Smooth muscle cell (in vitro differentiated cells): ENCODE results near the gene CUEDC2. TPM values are rescaled to one million over a fixed set of nuclear protein-coding genes. Genes with fewer than 3 reads are reported as not detected.
A peak's percentile ranks its signal among the peaks of the same experiment; 100 is the strongest.

Experiments used
- DNase-seq: peaks from one replicate; lab custom pipeline; 2025; ENCODE audit not compliant: unreplicated experiment; lab: John Stamatoyannopoulos, UW
- H2AFZ ChIP-seq: fragments of 200-600 bp; sonication (generic); 2 replicates; pipeline ENCODE4 v1.6.0; 2016; ENCODE audit warnings: antibody characterized with exemption, low read depth, mild to moderate bottlenecking
- H3F3A ChIP-seq: fragments of 200-600 bp; sonication (generic); 2 replicates; pipeline ENCODE4 v1.6.0; 2017; ENCODE audit warnings: antibody characterized with exemption, low read depth
- H3K27ac ChIP-seq: fragments of 200-600 bp; sonication (generic); 2 replicates; pipeline ENCODE4 v1.5.1; 2016; ENCODE audit warnings: low read depth, mild to moderate bottlenecking
- H3K27me3 ChIP-seq: fragments of 200-600 bp; sonication (generic); 2 replicates; pipeline ENCODE4 v1.6.1; 2016; ENCODE audit warnings: low read depth, mild to moderate bottlenecking
- H3K36me3 ChIP-seq: fragments of 200-600 bp; sonication (generic); 2 replicates; pipeline ENCODE4 v1.5.1; 2016; ENCODE audit warnings: low read depth
- H3K4me1 ChIP-seq: fragments of 200-600 bp; sonication (generic); 2 replicates; pipeline ENCODE4 v1.5.1; 2016; ENCODE audit warnings: low read depth
- H3K4me2 ChIP-seq: fragments of 200-600 bp; sonication (generic); 2 replicates; pipeline ENCODE4 v1.6.0; 2016; ENCODE audit warnings: mild to moderate bottlenecking
- H3K4me3 ChIP-seq: fragments of 200-600 bp; sonication (generic); 2 replicates; pipeline ENCODE4 v1.5.1; 2016; ENCODE audit warnings: mild to moderate bottlenecking
- H3K79me2 ChIP-seq: fragments of 200-600 bp; sonication (generic); 2 replicates; pipeline ENCODE4 v1.6.0; 2016; ENCODE audit warnings: low read depth, mild to moderate bottlenecking
- H3K9ac ChIP-seq: fragments of 200-600 bp; sonication (generic); 2 replicates; pipeline ENCODE4 v1.6.0; 2016; ENCODE audit warnings: low read depth
- H3K9me3 ChIP-seq: fragments of 200-600 bp; sonication (generic); replicated peaks from 2 replicates; pipeline ENCODE4 v1.5.1; 2016; ENCODE audit warnings: low read depth
- H4K20me1 ChIP-seq: fragments of 200-600 bp; sonication (generic); 2 replicates; pipeline ENCODE4 v1.6.0; 2016; ENCODE audit warnings: low read depth
- WGBS: methylation state at CpG from one replicate; pipeline ENCODE4 v1.1.7; 2016; ENCODE audit warnings: low lambda C conversion rate; 5-methylcytosine and 5-hydroxymethylcytosine counted together
- polyA plus RNA-seq: library from polyadenylated mRNA; unstranded; fragments of >200 nt; fragmentation: Nextera tagmentation; extraction: Ambion mirVana; gene quantifications from 2 replicates; pipeline ENCODE4 v1.2.1, GENCODE V29; 2016
- total RNA-seq: library from RNA; depleted of rRNA; stranded (reverse); fragments of >200 nt; gene quantifications from 2 replicates; pipeline ENCODE4 v1.2.3, GENCODE V29; 2014
- TF ChIP-seq, protein P1 (sequence below): fragments of 200-600 bp; sonication (generic); IDR thresholded peaks from 2 replicates; pipeline ENCODE4 v1.5.1; 2017; ENCODE audit warnings: borderline replicate concordance, mild to moderate bottlenecking, antibody characterized with exemption; ENCODE audit not compliant: insufficient read depth, poor library complexity, severe bottlenecking

CUEDC2 gene
- total and polyA plus RNA-seq, 2 experiments from 2014 or later, result 24.7 to 112 TPM

DNA sequence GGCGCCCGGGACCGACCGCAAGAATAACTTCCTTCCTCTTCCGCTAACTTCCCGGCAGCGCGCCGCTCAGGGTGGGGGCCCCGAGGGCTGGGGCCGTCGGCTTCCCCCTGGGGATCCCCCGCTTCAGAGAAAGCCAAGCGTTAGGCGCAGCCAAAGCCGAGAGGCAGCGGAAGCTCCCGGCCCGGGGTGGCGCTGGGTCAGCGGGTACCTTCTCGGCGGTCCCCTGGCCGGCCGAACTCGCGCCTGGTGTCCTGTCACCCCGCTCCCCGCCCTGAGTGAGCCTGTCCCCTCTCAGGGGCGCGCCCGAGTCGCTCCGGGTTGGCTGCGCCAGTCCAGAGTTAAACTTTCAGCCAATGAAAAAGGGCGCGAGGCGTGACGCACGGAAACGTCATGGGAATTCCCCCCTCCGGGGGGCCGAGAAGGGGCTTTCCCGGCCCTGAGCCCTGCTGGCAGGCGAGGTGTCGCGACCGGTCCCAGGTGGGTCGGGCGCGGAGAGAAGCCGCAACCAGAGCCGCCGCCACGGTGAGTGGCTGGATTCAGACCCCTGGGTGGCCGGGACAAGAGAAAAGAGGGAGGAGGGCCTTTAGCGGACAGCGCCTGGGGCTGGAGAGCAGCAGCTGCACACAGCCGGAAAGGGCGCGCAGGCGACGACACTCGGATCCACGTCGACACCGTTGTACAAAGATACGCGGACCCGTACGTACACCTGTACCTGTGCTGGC lies 38.1 kb downstream of the CUEDC2 start:
- H3K4me1 ChIP-seq, result peaks cover 10% of the 10 kb centered on the region
- H3K27me3 ChIP-seq, result no peaks in the 10 kb centered on the region
- H4K20me1 ChIP-seq, result peaks cover 10% of the 10 kb centered on the region
- peak overlapping the region; percentile 94 for H3K4me2 ChIP-seq
- H2AFZ ChIP-seq, result no peak overlapping the region
- H3K36me3 ChIP-seq, result no peaks in the 10 kb centered on the region
- H3F3A ChIP-seq, result peaks cover 6% of the 10 kb centered on the region
- peak; percentile 99 for DNase-seq
- peaks cover 14% of the 10 kb centered on the region for H3K79me2 ChIP-seq
- H3K9me3 ChIP-seq, result no peaks in the 10 kb centered on the region
- 1% methylated on average over 66 of the region's 71 CpGs for WGBS
- peak overlapping the region; percentile 99 for H3K9ac ChIP-seq
- peak overlapping the region; percentile 100 for H3K27ac ChIP-seq
- TF ChIP-seq, protein P1, sequence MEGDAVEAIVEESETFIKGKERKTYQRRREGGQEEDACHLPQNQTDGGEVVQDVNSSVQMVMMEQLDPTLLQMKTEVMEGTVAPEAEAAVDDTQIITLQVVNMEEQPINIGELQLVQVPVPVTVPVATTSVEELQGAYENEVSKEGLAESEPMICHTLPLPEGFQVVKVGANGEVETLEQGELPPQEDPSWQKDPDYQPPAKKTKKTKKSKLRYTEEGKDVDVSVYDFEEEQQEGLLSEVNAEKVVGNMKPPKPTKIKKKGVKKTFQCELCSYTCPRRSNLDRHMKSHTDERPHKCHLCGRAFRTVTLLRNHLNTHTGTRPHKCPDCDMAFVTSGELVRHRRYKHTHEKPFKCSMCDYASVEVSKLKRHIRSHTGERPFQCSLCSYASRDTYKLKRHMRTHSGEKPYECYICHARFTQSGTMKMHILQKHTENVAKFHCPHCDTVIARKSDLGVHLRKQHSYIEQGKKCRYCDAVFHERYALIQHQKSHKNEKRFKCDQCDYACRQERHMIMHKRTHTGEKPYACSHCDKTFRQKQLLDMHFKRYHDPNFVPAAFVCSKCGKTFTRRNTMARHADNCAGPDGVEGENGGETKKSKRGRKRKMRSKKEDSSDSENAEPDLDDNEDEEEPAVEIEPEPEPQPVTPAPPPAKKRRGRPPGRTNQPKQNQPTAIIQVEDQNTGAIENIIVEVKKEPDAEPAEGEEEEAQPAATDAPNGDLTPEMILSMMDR, result no peak
- peak overlapping the region; percentile 69 for H3K4me3 ChIP-seq

DNA sequence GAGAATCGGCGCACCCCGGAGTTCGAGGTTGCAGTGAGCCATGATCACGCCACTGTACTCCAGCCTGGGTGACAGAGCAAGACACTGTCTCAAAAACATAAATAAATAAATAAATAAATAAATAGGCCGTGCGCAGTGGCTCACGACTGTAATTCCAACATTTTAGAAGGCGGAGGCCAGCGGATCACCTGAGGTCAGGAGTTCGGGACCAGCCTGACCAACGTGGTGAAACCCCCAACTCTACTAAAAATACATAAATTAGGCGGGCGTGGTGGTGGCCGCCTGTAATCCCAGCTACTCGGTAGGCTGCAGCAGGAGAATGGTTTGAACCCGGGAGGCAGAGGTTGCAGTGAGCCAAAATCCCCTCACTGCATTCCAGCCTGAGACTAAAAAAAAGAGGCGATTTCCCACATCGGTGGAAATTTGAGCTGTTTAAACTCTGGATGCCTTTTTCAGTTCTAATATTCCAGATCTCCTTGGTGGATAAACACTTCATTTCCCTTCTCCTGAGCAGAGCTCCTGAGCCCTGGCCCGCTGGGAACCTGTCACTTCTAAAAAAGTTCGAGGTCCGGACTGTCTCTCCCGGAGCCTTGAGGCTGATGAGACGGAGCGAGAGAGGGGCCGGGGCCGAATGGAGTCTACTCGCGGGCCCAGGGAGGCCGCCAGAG lies 38.8 kb downstream of the CUEDC2 start:
- no peak for DNase-seq
- Histone ChIP-seq H3K27ac (peak overlapping the region; percentile 100), H3K4me1 (peaks cover 10% of the 10 kb centered on the region), H3K36me3 (no peaks in the 10 kb centered on the region), H3K79me2 (peaks cover 14% of the 10 kb centered on the region), H3F3A (peaks cover 6% of the 10 kb centered on the region), H2AFZ (no peak overlapping the region), H3K9me3 (no peaks in the 10 kb centered on the region), H3K9ac (peak overlapping the region; percentile 99), H3K4me2 (peak overlapping the region; percentile 94), H3K4me3 (peak overlapping the region; percentile 69), H4K20me1 (peaks cover 10% of the 10 kb centered on the region), H3K27me3 (no peaks in the 10 kb centered on the region)
- 46% methylated on average over 30 of the region's 30 CpGs for WGBS
- TF ChIP-seq, protein P1, result peak; percentile 96

DNA sequence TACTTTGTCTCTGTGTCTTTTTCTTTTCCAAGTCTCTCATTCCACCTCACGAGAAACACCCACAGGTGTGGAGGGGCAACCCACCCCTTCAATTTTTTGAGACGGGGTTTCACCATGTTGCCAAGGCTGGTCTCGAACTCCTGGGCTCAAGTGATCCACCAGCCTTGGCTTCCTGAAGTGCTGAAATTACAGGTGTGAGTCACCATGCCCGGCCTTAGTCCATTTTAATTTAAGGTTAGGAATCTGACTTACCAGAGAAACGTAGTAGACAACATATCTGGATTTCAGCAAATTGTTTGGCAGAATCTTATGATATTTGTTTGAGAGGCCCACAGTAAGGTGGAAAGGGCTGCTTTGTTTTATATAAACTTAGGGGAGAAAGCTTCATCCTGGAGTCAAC lies 40.1 kb downstream of the CUEDC2 start:
- Histone ChIP-seq H3K27me3 (no peaks in the 10 kb centered on the region), H2AFZ (no peak overlapping the region), H3K9ac (no peak overlapping the region), H3K9me3 (no peaks in the 10 kb centered on the region), H3K27ac (no peak overlapping the region), H4K20me1 (peaks cover 10% of the 10 kb centered on the region), H3K4me2 (no peak overlapping the region), H3K79me2 (peaks cover 14% of the 10 kb centered on the region), H3K4me1 (peaks cover 10% of the 10 kb centered on the region), H3K36me3 (no peaks in the 10 kb centered on the region), H3K4me3 (no peak overlapping the region), H3F3A (peaks cover 6% of the 10 kb centered on the region)
- 71% methylated on average over 5 of the region's 5 CpGs for WGBS
- DNase-seq, result no peak
- TF ChIP-seq, protein P1, result no peak
